Midbrain (tissue), 1 donor: ENCODE measurements around the gene REPS1.
"Not testable (repeated sequence)": the region's sequence is repeated elsewhere in the genome, so short reads cannot be mapped to it uniquely, and the experiment has no call there.

Experiments
- DNase-seq: peaks from one replicate; lab custom pipeline; 2025; lab: John Stamatoyannopoulos, UW

The REPS1 gene

GRCh38 chr6:138999949-139000725 lies 12.1 kb upstream of the REPS1 start:
- no peak for DNase-seq

DNA sequence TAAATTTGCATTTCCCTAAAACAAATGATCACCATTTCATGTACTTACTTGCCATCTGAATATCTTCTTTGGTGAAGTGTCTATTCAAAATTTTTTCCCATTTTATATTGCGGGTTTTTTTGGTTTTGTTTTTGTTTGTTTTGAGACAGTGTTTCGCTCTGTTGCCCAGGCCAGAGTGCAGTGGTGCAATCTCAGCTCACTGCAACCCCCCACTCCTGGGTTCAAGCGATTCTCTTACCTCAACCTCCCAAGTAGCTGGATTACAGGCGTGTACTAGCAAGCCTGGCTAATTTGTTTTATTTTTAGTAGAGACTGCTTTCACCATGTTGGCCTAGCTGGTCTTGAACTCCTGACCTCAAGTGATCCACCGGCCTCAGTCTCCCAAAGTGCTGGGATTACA lies 9.1 kb upstream of the REPS1 start:
- DNase-seq = no peak

- DNase-seq = no peak
Measured at GRCh38 chr6:138996524-138996923, 8.5 kb upstream of the REPS1 start.

- DNase-seq = not testable (repeated sequence)
Measured at GRCh38 chr6:138993410-138993809, 5.4 kb upstream of the REPS1 start.

GRCh38 chr6:138992965-138993364 lies 4.9 kb upstream of the REPS1 start:
- not testable (repeated sequence) for DNase-seq

DNA sequence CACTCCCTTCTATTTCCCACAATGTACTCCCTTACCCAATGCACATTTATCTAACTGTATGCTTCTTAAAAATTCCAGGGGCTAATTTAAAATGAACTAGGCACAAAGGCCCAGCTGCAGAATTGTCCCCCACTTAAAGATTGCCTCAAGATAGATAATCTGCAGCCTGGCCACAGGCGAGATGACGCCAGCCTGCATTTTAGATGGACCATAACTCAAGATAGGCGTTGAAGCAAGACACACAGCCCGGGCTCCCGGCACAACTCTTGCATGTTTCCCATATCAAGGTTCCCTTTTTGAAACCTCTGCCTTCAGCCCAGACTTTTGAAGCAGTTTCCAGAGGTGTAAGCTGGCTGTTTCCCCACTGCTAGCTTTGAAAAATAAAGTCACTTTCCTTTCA lies 3.2 kb upstream of the REPS1 start:
- DNase-seq = no peak

DNA sequence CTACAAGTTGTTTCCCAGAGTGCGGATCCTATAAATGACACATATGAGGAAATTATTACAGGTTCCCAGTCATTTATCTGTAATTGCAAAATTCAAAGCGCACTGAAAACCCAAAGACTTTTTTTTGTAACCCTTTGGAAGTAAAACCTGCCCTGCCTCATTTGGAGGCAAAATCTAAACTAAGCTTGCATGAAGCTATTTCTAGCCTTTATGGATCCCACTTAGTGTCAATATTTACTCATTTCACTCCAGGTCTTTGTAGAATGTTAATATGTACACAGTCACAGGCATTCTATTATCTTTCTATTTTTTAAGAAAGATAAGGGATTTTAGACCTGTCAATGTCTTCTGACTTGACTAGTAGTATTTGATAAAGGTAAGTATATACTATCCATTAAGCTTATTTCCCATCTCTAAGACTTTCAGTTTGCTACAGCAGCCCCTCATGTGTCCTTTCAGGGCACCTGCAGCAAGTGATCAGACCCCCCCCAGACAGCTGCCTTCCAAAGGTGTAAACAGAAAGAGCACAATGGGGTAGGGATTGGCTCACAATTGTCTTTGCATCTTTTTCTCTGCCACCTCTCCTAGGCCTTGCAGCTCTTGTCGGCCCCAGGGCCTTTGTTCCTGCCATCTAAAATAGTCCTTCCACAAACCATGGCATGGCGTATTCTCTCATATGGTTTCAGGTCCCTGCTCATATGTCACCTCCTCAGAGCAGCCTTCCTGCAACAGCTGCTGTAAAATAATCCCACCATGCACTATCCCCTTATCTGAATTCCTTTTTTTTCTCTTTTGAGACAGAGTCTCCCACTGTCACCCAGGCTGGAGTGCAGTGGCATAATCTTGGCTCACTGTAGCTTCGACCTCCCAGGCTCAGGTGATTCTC lies 1.3 kb upstream of the REPS1 start:
- DNase-seq = no peak

DNA sequence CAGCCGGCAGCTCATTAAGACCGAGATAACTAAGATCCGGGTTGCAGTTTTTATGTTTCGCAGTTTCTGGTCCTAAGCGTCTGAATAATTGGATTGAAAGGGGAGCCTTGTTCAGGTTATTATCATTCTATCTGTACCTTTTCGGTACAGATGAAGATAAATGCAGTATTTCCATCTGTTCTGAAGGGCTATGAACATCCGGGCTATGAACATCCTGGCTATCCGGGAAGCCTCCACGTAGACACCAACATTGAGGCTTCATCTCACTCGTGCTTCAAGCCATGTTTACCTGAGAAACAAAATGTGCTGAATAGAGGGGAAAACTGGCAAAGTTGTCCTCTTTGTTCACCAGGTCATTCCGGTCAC lies 399 bp upstream of the REPS1 start:
- no peak for DNase-seq

GRCh38 chr6:138987080-138987642 lies 892 bp downstream of the REPS1 start:
- peak; percentile 45 for DNase-seq

- DNase-seq = no peak
Measured at GRCh38 chr6:138986578-138986977, 1.5 kb downstream of the REPS1 start.

DNA sequence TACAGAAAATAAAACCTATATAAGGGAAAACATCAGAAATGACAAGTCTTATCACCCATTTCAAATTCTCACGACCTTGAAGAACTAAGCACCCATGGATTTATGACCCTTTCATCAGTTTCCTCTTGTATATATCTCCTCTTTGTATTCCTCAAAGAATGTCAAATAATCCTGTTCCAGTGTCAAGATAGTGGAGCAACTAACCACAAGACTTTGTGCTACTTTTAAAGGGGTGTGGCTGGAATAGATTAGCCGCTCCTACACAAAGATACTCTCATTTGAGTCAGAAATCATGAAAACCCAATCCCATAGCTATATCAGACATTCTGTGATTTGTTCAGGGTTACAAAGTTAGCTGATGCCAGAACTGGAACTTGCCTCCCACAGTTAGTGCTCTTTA lies 6.6 kb downstream of the REPS1 start:
- no peak for DNase-seq

- DNase-seq = no peak
Measured at GRCh38 chr6:138979813-138980668, 8.0 kb downstream of the REPS1 start.

GRCh38 chr6:138979365-138979764 lies 8.7 kb downstream of the REPS1 start:
- no peak for DNase-seq

DNA sequence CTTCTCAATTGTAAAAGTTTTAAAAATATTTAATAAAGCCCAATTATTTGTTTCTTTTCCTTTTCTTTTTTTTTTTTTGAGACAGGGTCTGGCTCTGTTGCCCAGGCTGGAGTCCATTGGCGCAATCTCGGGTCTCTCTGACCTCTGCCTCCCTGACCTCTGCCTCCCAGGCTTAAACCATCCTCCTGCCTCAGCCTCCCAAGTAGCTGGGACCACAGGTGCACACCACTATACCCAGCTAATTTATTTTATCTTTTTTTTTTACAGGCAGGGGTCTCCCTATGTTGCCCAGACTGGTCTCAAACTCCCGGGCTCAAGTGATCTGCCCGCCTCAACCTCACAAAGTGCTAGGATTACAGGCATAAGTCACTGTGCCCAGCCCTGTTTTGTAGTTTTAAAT lies 9.8 kb downstream of the REPS1 start:
- DNase-seq = no peak

DNA sequence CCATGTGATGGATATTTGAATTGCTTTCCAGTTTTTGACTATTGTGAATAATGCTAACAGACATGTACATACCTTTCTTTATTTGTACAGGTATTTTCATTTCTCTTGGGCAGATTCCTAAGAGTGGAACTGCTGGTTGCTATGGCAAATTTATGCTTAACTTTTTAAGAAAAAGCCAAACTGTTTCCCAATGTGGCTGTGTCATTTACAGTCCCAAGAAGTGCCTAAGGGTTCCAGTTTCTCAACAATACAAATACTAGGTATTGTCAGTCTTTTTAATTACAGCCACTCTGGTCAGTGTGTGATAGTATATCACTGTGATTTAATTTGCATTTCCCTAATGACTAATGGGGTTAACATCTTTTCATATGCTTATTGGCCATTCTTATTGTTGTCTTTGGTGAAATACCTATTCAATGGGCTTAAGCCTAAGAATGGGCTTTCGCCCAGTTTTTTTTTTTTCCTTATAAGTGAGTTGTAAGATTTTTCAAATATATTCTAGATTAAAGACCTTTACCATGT lies 10.3 kb downstream of the REPS1 start:
- no peak for DNase-seq

GRCh38 chr6:138977242-138977641 lies 10.8 kb downstream of the REPS1 start:
- no peak for DNase-seq

DNA sequence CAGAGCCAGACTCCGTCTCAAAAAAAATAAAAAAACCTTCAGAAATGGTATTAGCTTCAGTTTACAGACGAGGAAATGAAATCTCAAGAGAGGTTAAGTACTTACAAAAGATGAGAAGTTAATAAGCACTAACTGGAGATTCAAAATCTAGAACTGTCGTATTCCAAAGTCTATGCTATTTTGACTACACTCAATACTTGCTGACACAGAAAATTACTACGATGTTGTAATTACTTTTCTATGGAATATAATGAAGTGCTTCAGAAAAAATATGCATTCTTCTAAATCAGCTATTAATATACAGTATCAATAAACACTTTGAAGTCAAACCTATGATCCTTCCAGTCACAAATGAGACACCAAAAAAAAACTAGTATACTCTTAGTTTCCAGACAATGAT lies 12.2 kb downstream of the REPS1 start:
- no peak for DNase-seq

- no peak for DNase-seq
Measured at GRCh38 chr6:138973466-138974153, 14.4 kb downstream of the REPS1 start.

GRCh38 chr6:138972226-138972665 lies 15.8 kb downstream of the REPS1 start:
- DNase-seq = no peak

- peak; percentile 70 for DNase-seq
Measured at GRCh38 chr6:138971601-138972000, 16.5 kb downstream of the REPS1 start.

GRCh38 chr6:138970856-138971425 lies 17.1 kb downstream of the REPS1 start:
- no peak for DNase-seq
